ENCODE data around the gene TXNL4A.

GRCh38 chr18:79985172-79985571, 3.2 kb downstream of the TXNL4A start:
- TF ChIP-seq ZNF184 (tag by site-specific recombination; IDR thresholded peaks at IDR 0.05) = no peak
- no peak for TF ChIP-seq PATZ1 (tag by site-specific recombination; IDR thresholded peaks at IDR 0.05)
- TF ChIP-seq CTCF (tag by site-specific recombination; IDR thresholded peaks at IDR 0.05) = no peak
- no peak for TF ChIP-seq REST (tag by site-specific recombination; IDR thresholded peaks at IDR 0.05)
- TF ChIP-seq BCL6B (tag by site-specific recombination; IDR thresholded peaks at IDR 0.05) = no peak
- TF ChIP-seq ZNF670 (tag by site-specific recombination; IDR thresholded peaks at IDR 0.05; ENCODE audit: low read depth) = no peak
- no peak for TF ChIP-seq ZNF274 (IDR thresholded peaks at IDR 0.05; ENCODE audit: low read length)
- no peak for TF ChIP-seq ZNF274 (tag by site-specific recombination; IDR thresholded peaks at IDR 0.05; ENCODE audit: borderline replicate concordance)
- TF ChIP-seq GLI4 (tag by site-specific recombination; IDR thresholded peaks at IDR 0.05) = no peak

Measured in HEK293 (cell line).